ENCODE results near the gene EGFLAM.

DNA sequence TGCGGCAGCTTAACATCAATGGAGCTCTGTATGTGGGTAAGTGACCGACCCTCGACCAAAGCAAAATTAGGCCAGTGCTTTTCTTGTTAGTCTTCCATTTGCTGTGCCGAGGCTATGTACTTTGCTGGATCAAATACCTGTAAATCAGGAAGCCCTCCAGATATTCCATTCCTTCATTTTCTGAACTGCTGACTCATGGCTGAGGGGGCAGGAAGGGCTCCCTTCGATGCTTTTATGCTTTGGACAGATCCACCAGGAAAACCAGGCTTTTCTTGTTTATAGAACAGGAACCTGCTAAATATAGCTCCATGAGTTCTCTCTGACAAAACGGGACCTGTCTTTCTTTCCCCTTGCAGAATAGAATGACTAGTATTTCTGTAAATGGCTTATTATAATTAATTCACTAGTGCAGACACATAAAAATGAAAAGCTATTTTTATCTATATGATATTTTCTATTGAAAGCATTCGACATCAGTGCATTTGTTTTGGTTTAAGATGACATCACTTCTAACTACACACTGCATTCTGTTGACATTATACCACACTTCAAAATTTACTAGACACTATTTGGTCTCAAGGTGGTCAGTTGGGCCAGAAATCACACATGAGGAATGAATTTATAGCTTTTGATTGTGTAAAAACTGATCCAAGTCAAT lies 204.7 kb downstream of the EGFLAM start:
- TF ChIP-seq TAF1 (IDR thresholded peaks at IDR 0.05; ENCODE audit: borderline replicate concordance, low read depth, low read length) = no peak
- TF ChIP-seq RFX5 (IDR thresholded peaks at IDR 0.05; ENCODE audit: low read depth, low read length) = no peak
- no peak for TF ChIP-seq EP300 (IDR thresholded peaks at IDR 0.05; ENCODE audit: borderline replicate concordance in 1 of 2, control insufficient read depth in 1 of 2, low read depth in 2 of 2, low read length in 2 of 2)
- TF ChIP-seq, protein P1, sequence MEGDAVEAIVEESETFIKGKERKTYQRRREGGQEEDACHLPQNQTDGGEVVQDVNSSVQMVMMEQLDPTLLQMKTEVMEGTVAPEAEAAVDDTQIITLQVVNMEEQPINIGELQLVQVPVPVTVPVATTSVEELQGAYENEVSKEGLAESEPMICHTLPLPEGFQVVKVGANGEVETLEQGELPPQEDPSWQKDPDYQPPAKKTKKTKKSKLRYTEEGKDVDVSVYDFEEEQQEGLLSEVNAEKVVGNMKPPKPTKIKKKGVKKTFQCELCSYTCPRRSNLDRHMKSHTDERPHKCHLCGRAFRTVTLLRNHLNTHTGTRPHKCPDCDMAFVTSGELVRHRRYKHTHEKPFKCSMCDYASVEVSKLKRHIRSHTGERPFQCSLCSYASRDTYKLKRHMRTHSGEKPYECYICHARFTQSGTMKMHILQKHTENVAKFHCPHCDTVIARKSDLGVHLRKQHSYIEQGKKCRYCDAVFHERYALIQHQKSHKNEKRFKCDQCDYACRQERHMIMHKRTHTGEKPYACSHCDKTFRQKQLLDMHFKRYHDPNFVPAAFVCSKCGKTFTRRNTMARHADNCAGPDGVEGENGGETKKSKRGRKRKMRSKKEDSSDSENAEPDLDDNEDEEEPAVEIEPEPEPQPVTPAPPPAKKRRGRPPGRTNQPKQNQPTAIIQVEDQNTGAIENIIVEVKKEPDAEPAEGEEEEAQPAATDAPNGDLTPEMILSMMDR (IDR thresholded peaks at IDR 0.05 in 2 of 3, conservative IDR thresholded peaks at IDR 0.05 in 1 of 3; ENCODE audit: control insufficient read depth in 2 of 3, extremely low read depth in 1 of 3, insufficient read depth in 1 of 3, low read depth in 3 of 3, low read length in 3 of 3) = no peak
- no peak for TF ChIP-seq ZNF274 (IDR thresholded peaks at IDR 0.05; ENCODE audit: insufficient read depth, insufficient read length)
- TF ChIP-seq YBX1 (IDR thresholded peaks at IDR 0.05) = no peak
- no peak for TF ChIP-seq RBBP5 (conservative IDR thresholded peaks at IDR 0.05)
- no peak for TF ChIP-seq EZH2 (IDR thresholded peaks at IDR 0.05; ENCODE audit: borderline replicate concordance, control insufficient read depth, low read depth, low read length)
- TF ChIP-seq SIX5 (IDR thresholded peaks at IDR 0.05; ENCODE audit: low read depth, low read length, severe bottlenecking) = no peak
- no peak for TF ChIP-seq YY1 (IDR thresholded peaks at IDR 0.05; ENCODE audit: low read depth, low read length)
- TF ChIP-seq ATF2 (IDR thresholded peaks at IDR 0.05; ENCODE audit: low read length) = no peak
- TF ChIP-seq, protein P2, sequence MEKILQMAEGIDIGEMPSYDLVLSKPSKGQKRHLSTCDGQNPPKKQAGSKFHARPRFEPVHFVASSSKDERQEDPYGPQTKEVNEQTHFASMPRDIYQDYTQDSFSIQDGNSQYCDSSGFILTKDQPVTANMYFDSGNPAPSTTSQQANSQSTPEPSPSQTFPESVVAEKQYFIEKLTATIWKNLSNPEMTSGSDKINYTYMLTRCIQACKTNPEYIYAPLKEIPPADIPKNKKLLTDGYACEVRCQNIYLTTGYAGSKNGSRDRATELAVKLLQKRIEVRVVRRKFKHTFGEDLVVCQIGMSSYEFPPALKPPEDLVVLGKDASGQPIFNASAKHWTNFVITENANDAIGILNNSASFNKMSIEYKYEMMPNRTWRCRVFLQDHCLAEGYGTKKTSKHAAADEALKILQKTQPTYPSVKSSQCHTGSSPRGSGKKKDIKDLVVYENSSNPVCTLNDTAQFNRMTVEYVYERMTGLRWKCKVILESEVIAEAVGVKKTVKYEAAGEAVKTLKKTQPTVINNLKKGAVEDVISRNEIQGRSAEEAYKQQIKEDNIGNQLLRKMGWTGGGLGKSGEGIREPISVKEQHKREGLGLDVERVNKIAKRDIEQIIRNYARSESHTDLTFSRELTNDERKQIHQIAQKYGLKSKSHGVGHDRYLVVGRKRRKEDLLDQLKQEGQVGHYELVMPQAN (conservative IDR thresholded peaks at IDR 0.05) = no peak
- TF ChIP-seq SP1 (IDR thresholded peaks at IDR 0.05; ENCODE audit: low read depth, low read length) = no peak

Data from GM12878 (cell line).